Left lung (tissue), 10 donors: Measurements from ENCODE around the gene ARFIP1. TPM values are rescaled to one million over a fixed set of nuclear protein-coding genes. Genes with fewer than 3 reads are reported as not detected.
A peak's percentile ranks its signal among the peaks of the same experiment; 100 is the strongest.

Source experiments
- ATAC-seq: fragments of 200-7000 bp; cut with Tn5 transposase; one replicate; pipeline ENCODE4 v1.9.1; 2020; ENCODE audit warnings: moderate library complexity
- DNase-seq, 4 donors: peaks; one replicate each; pipeline ENCODE4 v3.0.0-alpha.2; 2013 to 2020
- H3K27ac ChIP-seq, 2 donors: fragments of 200-600 bp; sonication (generic) in 1 of 2; one replicate each; pipeline versions ENCODE4 v1.5.0 to v1.8.0; 2020 to 2021
- H3K27me3 ChIP-seq, 2 donors: fragments of 200-600 bp; sonication (generic) in 1 of 2; one replicate each; pipeline versions ENCODE4 v1.5.0 to v1.8.0; 2020 to 2021
- H3K36me3 ChIP-seq, 2 donors: fragments of 200-600 bp; sonication (generic) in 1 of 2; one replicate each; pipeline versions ENCODE4 v1.5.0 to v1.8.0; 2020 to 2021
- H3K4me1 ChIP-seq, 2 donors: fragments of 200-600 bp; one replicate each; pipeline ENCODE4 v1.8.0; 2021
- H3K4me3 ChIP-seq, 2 donors: fragments of 200-600 bp; sonication (generic) in 1 of 2; one replicate each; pipeline versions ENCODE4 v1.5.0 to v1.8.0; 2020 to 2021; ENCODE audit warnings: mild to moderate bottlenecking in 1 of 2
- H3K9me3 ChIP-seq, 2 donors: fragments of 200-600 bp; sonication (generic) in 1 of 2; one replicate each; pipeline versions ENCODE4 v1.5.0 to v1.8.0; 2020 to 2021
- CTCF ChIP-seq, 2 donors: fragments of 200-600 bp; sonication (generic) in 1 of 2; IDR thresholded peaks; one replicate each; pipeline versions ENCODE4 v1.5.0 to v1.8.0; 2021; ENCODE audit warnings: antibody characterized with exemption in 2 of 2
- intact Hi-C, 2 donors: fragments of 100-400 bp; cut with DNase I; formaldehyde crosslinking; loops; one replicate each; pipeline versions ENCODE4 v1.11.2 to v1.14.2; 2022
- polyA plus RNA-seq, 6 donors: library from polyadenylated mRNA; unstranded; fragments of 120-200 nt; gene quantifications; one replicate each; pipeline ENCODE4 v1.2.1, GENCODE V29; 2013; ENCODE audit not compliant: insufficient read length in 6 of 6
- total RNA-seq, 2 donors: library from RNA; stranded (reverse); fragmentation: NEBNext Ultra II Directional; extraction: Animal tissue kit (Norgen Biotek cat#: 25700); gene quantifications; one replicate each; pipeline ENCODE4 v1.2.1, GENCODE V29; 2021
- donor health status: DM: no; HTN: yes; CAD: no.
- donor health status: DM: no; HTN: no; CAD: no.

The ARFIP1 gene
- total and polyA plus RNA-seq, 8 donors, result 34.7 to 48.9 (median 45.5) TPM

- Histone ChIP-seq H3K27me3 (peaks cover 5 to 78% of the 10 kb centered on the region in 2 donors), H3K9me3 (no peaks in the 10 kb centered on the region), H3K4me1 (peaks cover 0 to 33% of the 10 kb centered on the region in 2 donors), H3K4me3 (peak within 1 kb of the TSS; percentile 58 to 65), H3K36me3 (no peaks in the 10 kb centered on the region), H3K27ac (peak within 1 kb of the TSS; percentile 82)
- DNase-seq (peak in 3 of 4 donors; percentile 76 to 92 (median 79)), ATAC-seq (peak; percentile 86)
- TF ChIP-seq CTCF (IDR thresholded peaks at IDR 0.05), result no peak
- intact Hi-C loops, result no loop called here
Measured at GRCh38 chr4:152935631-152936445, 156.1 kb downstream of the ARFIP1 start, which contains the start of gene FHDC1. TSS of gene FHDC1 (plus strand) at chr4:152936323. CDS start at chr4:152943058, 6,735 bp downstream.

DNA sequence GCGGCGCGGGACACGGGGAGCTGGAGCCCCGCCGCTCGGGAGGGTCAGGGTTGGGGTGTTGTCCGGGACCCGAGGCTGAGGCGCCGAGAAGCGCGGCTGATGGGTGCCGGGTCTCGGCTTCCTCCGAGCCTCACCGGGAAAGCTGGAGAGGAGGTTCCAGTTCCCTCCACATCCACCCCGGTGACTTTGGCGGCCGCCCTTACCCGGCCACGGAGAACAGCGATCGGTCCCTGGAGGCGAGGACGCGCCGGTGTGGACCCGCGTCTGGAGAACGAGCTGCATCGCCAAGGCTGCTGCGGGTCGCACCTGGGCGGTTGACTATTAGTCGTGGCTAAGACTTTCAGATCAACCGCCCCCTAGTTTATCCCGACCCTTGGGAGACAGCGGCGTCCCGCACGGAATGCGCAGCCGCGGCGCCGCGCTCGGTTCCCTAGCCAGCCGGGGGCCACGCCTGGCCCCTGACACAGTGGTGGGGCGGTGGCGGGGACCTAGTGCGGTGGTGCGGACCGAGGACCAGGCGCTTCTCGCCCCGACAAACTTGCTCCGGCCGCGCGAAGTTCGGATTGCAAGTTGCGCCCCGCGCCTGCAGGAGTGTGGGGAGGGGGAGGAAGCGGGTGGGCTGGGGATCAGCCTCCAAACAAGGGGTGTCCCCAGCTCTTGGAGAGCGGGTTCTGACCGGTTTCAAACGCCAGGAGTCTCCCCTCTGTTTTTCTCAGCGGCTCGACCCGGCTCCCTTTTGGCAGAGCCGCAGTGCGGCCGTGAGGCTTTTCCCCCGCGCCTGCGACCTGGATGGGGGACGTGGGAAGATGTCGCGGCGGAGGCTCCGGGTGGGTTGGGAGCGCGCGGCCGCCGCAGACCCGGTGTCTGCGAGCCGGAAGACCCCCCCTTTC, 156.9 kb downstream of the ARFIP1 start:
- Histone ChIP-seq H3K27me3 (peaks cover 5 to 81% of the 10 kb centered on the region in 2 donors), H3K4me1 (peaks cover 0 to 33% of the 10 kb centered on the region in 2 donors), H3K36me3 (no peaks in the 10 kb centered on the region), H3K9me3 (no peaks in the 10 kb centered on the region), H3K4me3 (peak overlapping the region; percentile 58 to 65), H3K27ac (peak overlapping the region; percentile 82)
- intact Hi-C loops, result no loop called here
- no peak for TF ChIP-seq CTCF (IDR thresholded peaks at IDR 0.05)
- DNase-seq (peak in 3 of 4 donors; percentile 36 to 85 (median 39)), ATAC-seq (peak; percentile 36)

- ATAC-seq (peak; percentile 55), DNase-seq (peak in 3 of 4 donors; percentile 39 to 84 (median 42))
- H3K27ac ChIP-seq, result peak overlapping the region; percentile 82
- no peaks in the 10 kb centered on the region for H3K9me3 ChIP-seq
- H3K4me1 ChIP-seq, result peaks cover 0 to 33% of the 10 kb centered on the region in 2 donors
- intact Hi-C loops, result no loop called here
- no peak for TF ChIP-seq CTCF (IDR thresholded peaks at IDR 0.05)
- peak overlapping the region; percentile 58 to 65 for H3K4me3 ChIP-seq
- H3K27me3 ChIP-seq, result peaks cover 5 to 81% of the 10 kb centered on the region in 2 donors
- no peaks in the 10 kb centered on the region for H3K36me3 ChIP-seq
Measured at GRCh38 chr4:152937336-152938236, 157.8 kb downstream of the ARFIP1 start.

DNA sequence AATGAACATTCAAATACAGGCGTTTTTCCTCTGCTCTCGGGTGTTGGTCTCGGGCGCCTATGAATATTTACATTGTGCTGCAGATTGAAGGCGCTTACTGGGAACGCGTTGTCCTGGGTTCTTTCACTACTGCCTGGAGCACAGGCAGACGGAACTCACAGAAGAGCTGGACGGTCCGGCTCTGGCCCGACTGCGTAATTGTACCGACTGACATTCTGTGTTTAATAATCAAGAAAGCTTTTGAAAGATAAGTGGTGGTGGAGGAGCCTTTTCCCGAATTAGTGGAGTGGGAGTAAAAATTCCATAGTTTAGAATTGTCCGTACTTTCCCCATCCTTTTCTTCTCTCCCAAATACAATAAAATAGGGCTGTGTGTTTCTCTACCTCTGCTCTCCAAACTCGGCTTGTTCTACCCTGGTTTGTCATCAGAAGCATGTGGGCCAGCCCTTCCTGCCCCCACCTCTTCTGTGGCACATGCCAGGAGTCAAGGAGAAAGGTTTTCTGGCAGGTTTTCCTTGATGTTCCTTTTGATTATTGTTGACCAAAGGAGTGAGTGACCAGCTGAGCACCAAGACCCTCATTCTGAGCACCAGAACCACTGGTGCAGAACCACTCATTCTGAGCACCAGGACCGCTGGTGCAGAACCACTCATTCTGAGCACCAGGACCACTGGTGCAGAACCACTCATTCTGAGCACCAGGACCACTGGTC, 158.6 kb downstream of the ARFIP1 start:
- H3K4me1 ChIP-seq, result peaks cover 0 to 33% of the 10 kb centered on the region in 2 donors
- H3K27ac ChIP-seq, result peak overlapping the region; percentile 23 to 82
- H3K4me3 ChIP-seq, result peak overlapping the region; percentile 58 to 65
- no peaks in the 10 kb centered on the region for H3K9me3 ChIP-seq
- peaks cover 0 to 2% of the 10 kb centered on the region in 2 donors for H3K36me3 ChIP-seq
- DNase-seq, result peak in 1 of 4 donors; percentile 41
- intact Hi-C loops, result no loop called here
- peaks cover 5 to 77% of the 10 kb centered on the region in 2 donors for H3K27me3 ChIP-seq
- peak; percentile 15 for ATAC-seq
- TF ChIP-seq CTCF (IDR thresholded peaks at IDR 0.05), result no peak
